Measurements from ENCODE around the gene FRMD4A.

FRMD4A gene

DNA sequence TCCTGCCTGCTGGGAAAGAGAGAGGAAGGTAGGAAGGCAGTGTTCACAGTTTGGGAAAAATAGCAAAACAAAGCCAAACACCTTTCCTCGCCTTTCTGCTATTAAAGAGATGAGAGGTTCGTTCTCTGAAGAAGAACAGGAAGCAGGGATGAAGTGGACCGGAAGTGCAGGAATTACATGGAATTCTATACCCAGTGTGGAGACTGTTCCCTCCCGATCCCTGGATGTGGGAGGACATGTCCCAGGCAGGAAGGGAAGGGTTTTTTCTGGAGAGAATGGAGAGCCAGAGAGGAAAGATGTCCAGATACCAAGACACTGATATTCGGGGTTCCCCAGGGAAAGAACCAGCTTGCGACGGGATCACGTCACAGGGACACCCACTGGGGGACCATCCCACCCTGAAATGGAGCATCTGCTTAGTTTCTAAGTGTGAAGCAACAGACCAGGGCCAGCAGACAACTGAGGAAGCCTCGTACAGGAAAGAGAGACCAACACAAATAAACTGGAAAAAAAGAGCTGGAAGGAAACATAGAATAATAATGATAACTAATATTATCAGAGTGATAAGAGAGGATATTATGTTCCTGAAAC is 556.3 kb downstream of the FRMD4A start:
- Histone ChIP-seq H3K4me1 (ENCODE audit: control insufficient read depth in 1 of 2, insufficient read depth in 1 of 2, low read depth in 1 of 2, low read length in 1 of 2) (no peaks in the 10 kb centered on the region), H3K27me3 (no peaks in the 10 kb centered on the region), H3K36me3 (no peaks in the 10 kb centered on the region), H3K4me3 (ENCODE audit: low read depth in 1 of 2, low read length in 1 of 2) (no peak overlapping the region), H3K27ac (no peak overlapping the region), H3K9me3 (no peaks in the 10 kb centered on the region)
- no peak for TF ChIP-seq CTCF (IDR thresholded peaks at IDR 0.05)

DNA sequence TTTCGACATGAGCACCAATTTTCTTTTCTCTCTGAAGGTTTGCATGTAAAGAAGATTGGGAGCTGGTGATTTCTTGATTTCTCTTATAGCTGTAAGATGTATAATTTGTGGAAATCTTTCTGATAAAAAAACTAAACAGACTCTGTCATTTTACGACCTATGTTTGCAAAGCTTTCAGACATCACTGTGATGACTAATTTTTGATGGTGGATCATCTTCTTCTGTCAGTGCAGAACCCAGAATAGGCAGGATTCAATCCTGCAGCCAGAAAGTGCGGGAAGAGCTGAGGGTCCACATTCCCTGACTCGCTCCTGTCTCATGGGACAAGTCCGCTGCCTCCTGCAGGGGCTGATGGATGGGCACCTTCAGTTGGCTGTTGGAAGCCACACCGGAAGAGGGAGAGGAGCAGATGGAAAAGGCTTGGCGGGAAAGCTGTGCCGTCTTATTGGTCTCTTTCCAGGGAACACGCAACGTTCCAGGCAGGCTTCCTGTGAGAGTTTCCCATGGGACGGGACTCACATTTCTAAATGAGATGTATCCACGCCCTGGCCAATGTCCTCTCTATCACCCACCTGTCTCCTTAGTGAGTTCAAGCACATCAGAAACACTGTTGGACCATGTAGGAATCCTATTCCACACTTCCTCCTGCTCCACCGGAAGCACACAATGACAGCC is 557.1 kb downstream of the FRMD4A start:
- H3K4me1 ChIP-seq (ENCODE audit: control insufficient read depth in 1 of 2, insufficient read depth in 1 of 2, low read depth in 1 of 2, low read length in 1 of 2): no peaks in the 10 kb centered on the region
- H3K36me3 ChIP-seq: no peaks in the 10 kb centered on the region
- no peak for TF ChIP-seq CTCF (IDR thresholded peaks at IDR 0.05)
- H3K4me3 ChIP-seq (ENCODE audit: low read depth in 1 of 2, low read length in 1 of 2): no peak overlapping the region
- no peaks in the 10 kb centered on the region for H3K27me3 ChIP-seq
- no peak overlapping the region for H3K27ac ChIP-seq
- no peaks in the 10 kb centered on the region for H3K9me3 ChIP-seq

DNA sequence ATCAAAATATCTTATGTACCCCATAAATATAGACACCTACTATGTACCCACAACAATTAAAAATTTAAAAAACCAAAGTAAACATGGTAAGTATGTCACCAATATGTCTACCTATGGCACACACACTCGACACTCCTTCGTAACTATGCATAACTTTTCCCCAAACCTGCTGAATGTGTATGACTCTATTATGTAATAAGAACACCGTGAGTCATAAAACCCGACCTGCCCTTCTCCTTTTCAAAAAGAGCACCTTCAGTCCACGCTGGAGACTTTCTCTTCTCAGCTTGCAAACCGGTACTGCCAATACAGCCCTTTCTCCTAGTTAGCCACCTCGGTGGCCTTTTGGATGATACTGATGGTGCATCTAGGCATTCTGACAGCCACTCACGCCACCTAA is 557.7 kb downstream of the FRMD4A start:
- TF ChIP-seq CTCF (IDR thresholded peaks at IDR 0.05): no peak
- Histone ChIP-seq H3K9me3 (no peaks in the 10 kb centered on the region), H3K27me3 (no peaks in the 10 kb centered on the region), H3K4me1 (ENCODE audit: control insufficient read depth in 1 of 2, insufficient read depth in 1 of 2, low read depth in 1 of 2, low read length in 1 of 2) (no peaks in the 10 kb centered on the region), H3K4me3 (ENCODE audit: low read depth in 1 of 2, low read length in 1 of 2) (no peak overlapping the region), H3K36me3 (no peaks in the 10 kb centered on the region), H3K27ac (no peak overlapping the region)

DNA sequence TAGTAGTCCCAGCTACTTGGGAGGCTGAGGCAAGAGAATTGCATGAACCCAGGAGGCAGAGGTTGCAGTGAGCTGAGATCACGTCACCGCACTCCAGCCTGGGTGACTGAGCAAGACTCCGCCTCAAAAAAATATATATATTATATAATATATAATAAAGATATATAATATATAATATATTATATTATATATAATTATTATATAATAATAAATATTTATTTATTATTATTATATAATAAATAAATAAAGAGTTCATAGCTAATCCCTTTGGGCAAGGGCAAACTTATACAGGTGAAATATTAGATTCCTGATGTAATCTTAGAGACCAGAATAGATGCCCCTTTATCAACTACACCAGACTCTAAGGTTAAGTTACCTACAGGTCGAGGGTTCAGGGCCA is 558.7 kb downstream of the FRMD4A start:
- no peaks in the 10 kb centered on the region for H3K4me1 ChIP-seq (ENCODE audit: control insufficient read depth in 1 of 2, insufficient read depth in 1 of 2, low read depth in 1 of 2, low read length in 1 of 2)
- no peaks in the 10 kb centered on the region for H3K27me3 ChIP-seq
- no peaks in the 10 kb centered on the region for H3K9me3 ChIP-seq
- H3K27ac ChIP-seq: no peak overlapping the region
- H3K4me3 ChIP-seq (ENCODE audit: low read depth in 1 of 2, low read length in 1 of 2): no peak overlapping the region
- TF ChIP-seq CTCF (IDR thresholded peaks at IDR 0.05): no peak
- no peaks in the 10 kb centered on the region for H3K36me3 ChIP-seq

DNA sequence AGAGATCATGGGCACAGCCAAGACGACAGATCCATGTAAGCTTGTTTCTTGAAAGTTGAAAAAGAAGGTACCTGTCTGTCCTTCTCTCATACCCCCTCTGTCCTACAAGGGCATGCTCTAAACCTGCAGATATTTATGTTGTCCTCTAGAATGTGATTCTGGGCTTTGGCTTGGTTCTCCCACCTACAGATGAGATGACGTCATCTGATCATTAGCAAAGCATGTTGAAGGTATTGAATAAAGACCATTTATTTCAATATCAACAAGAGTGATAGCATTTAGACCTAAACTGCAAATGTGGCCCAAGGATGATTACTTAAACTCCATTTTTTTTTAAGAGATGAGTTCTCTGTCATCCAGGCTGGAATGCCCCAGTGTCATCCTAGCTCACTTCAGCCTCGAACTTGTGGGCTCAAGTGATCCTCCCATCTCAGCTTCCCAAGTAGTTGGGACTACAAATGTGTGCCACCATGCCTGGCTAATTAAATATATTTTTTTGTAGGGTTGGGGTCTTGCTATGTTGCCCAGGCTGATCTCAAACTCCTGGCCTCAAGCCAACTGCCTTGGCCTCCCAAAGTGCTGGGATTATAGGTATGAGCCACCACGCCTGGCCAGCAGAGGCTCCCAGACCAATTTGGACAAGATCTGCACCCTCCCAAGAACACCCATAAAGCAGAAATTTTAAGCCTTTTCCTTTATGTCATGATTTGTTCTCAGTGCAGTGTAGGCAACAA is 559.8 kb downstream of the FRMD4A start:
- H3K27ac ChIP-seq: no peak overlapping the region
- H3K4me1 ChIP-seq (ENCODE audit: control insufficient read depth in 1 of 2, insufficient read depth in 1 of 2, low read depth in 1 of 2, low read length in 1 of 2): no peaks in the 10 kb centered on the region
- H3K4me3 ChIP-seq (ENCODE audit: low read depth in 1 of 2, low read length in 1 of 2): no peak overlapping the region
- no peaks in the 10 kb centered on the region for H3K27me3 ChIP-seq
- no peaks in the 10 kb centered on the region for H3K36me3 ChIP-seq
- no peaks in the 10 kb centered on the region for H3K9me3 ChIP-seq
- no peak for TF ChIP-seq CTCF (IDR thresholded peaks at IDR 0.05)
